Measurements from ENCODE around the gene EFCAB6. TPM values are rescaled to one million over a fixed set of nuclear protein-coding genes. Genes with fewer than 3 reads are reported as not detected.

Gene EFCAB6
- total and polyA plus RNA-seq, 2 of the 4 experiments (the other 2 are of a cell fraction): 0.44 to 1.1 TPM

DNA sequence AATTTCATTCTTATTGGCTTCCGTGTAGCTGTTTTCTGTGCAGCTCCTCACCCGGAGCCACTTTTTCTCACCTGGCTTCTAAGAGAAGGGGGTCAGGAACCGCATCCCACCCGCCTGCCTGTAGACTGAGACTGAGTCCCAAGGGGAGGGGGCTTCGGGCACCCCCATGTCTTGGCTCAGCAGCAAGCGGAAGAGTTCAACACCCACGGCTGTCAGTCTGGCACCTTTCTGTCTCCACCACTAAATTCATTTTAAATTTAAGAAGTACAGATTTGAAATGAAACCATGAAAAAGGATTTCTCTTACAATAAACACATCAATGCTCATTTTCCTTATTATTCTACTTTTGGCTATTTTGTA lies 66.7 kb downstream of the EFCAB6 start:
- Histone ChIP-seq H3K36me3 (ENCODE audit: control insufficient read depth, insufficient read depth, low read length) (no peaks in the 10 kb centered on the region), H3K4me2 (ENCODE audit: low read depth, low read length) (no peak overlapping the region), H3K79me1 (ENCODE audit: low read depth in 1 of 2, low read length in 2 of 2) (no peaks in the 10 kb centered on the region), H2BK15ac (ENCODE audit: low read depth, low read length) (no peak overlapping the region), H4K91ac (ENCODE audit: insufficient read depth, low read depth, low read length) (no peak overlapping the region), H4K5ac (ENCODE audit: low read depth, low read length) (no peak overlapping the region), H3K9me1 (ENCODE audit: insufficient read depth, low read length) (no peaks in the 10 kb centered on the region; the same call in 1 of the 2 replicates), H2BK120ac (ENCODE audit: low read depth, low read length) (no peak overlapping the region), H3K18ac (ENCODE audit: low read depth, low read length) (no peak overlapping the region), H2AK9ac (replicated peaks; ENCODE audit: low read depth, low read length, poor library complexity) (no peak overlapping the region), H3K9ac (ENCODE audit: low read depth, low read length) (no peak overlapping the region), H2BK20ac (ENCODE audit: low read depth, low read length) (no peak overlapping the region), H2AK5ac (ENCODE audit: low read depth, low read length) (no peak overlapping the region), H3K4ac (ENCODE audit: low read depth, low read length) (no peak overlapping the region), H3K56ac (ENCODE audit: extremely low read depth, insufficient read depth, low read length) (no peak overlapping the region), H3K4me3 (ENCODE audit: insufficient read depth, low read depth, low read length) (no peak overlapping the region), H4K20me1 (ENCODE audit: insufficient read depth, low read length) (no peaks in the 10 kb centered on the region), H3K27ac (ENCODE audit: insufficient read depth, low read length) (no peak overlapping the region), H3K27me3 (ENCODE audit: control insufficient read depth, insufficient read depth, low read length) (peaks cover 29% of the 10 kb centered on the region), H4K8ac (ENCODE audit: low read depth in 2 of 2, low read length in 2 of 2) (no peak overlapping the region), H3K14ac (replicated peaks; ENCODE audit: low read depth, low read length) (no peak overlapping the region), H2BK5ac (ENCODE audit: low read depth, low read length, poor library complexity, severe bottlenecking) (no peak overlapping the region), H3K9me3 (ENCODE audit: control insufficient read depth, insufficient read depth, low read length) (no peaks in the 10 kb centered on the region), H2AFZ (replicated peaks; ENCODE audit: low read length, poor library complexity) (no peak overlapping the region), H3K23ac (ENCODE audit: low read depth, low read length) (no peak overlapping the region), H3K4me1 (ENCODE audit: control insufficient read depth, insufficient read depth, low read length) (no peaks in the 10 kb centered on the region)
- TF ChIP-seq MAFK (IDR thresholded peaks at IDR 0.05; ENCODE audit: low read depth, low read length) (no peak), RAD21 (IDR thresholded peaks at IDR 0.05; ENCODE audit: low read length) (no peak), RFX5 (IDR thresholded peaks at IDR 0.05; ENCODE audit: low read depth, low read length) (no peak), FOS (IDR thresholded peaks at IDR 0.05; ENCODE audit: low read depth, low read length) (no peak), SMC3 (IDR thresholded peaks at IDR 0.05; ENCODE audit: low read depth, low read length) (no peak), NFE2L2 (IDR thresholded peaks at IDR 0.05; ENCODE audit: low read depth, low read length) (no peak), MXI1 (IDR thresholded peaks at IDR 0.05; ENCODE audit: borderline replicate concordance, low read depth, low read length) (no peak), MAZ (IDR thresholded peaks at IDR 0.05; ENCODE audit: borderline replicate concordance, low read depth, low read length) (no peak), POLR2A (IDR thresholded peaks at IDR 0.05; ENCODE audit: low read depth, low read length) (no peak)
- TF ChIP-seq, protein P1, sequence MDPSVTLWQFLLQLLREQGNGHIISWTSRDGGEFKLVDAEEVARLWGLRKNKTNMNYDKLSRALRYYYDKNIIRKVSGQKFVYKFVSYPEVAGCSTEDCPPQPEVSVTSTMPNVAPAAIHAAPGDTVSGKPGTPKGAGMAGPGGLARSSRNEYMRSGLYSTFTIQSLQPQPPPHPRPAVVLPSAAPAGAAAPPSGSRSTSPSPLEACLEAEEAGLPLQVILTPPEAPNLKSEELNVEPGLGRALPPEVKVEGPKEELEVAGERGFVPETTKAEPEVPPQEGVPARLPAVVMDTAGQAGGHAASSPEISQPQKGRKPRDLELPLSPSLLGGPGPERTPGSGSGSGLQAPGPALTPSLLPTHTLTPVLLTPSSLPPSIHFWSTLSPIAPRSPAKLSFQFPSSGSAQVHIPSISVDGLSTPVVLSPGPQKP (IDR thresholded peaks at IDR 0.05; ENCODE audit: borderline replicate concordance, low read depth, low read length): no peak
- TF ChIP-seq, protein P2, sequence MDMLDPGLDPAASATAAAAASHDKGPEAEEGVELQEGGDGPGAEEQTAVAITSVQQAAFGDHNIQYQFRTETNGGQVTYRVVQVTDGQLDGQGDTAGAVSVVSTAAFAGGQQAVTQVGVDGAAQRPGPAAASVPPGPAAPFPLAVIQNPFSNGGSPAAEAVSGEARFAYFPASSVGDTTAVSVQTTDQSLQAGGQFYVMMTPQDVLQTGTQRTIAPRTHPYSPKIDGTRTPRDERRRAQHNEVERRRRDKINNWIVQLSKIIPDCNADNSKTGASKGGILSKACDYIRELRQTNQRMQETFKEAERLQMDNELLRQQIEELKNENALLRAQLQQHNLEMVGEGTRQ (IDR thresholded peaks at IDR 0.05; ENCODE audit: low read depth, low read length): no peak
- DNase-seq (no peak), ATAC-seq (ENCODE audit: low read depth) (no peak)
- ChIA-PET CTCF (no interaction called here), POLR2A (ENCODE audit: unreplicated experiment) (interaction anchor here (0.6 kb wide), 1 partner anchor 197 kb away, joined by 10 read pairs; no protein-coding TSS in a partner anchor)
- in situ Hi-C loops (cut with MboI; ENCODE audit: low sequenced_read_pairs): no loop called here
- dilution Hi-C loops (cut with HindIII; ENCODE audit: low sequenced_read_pairs, unreplicated experiment): no loop called here
- intact Hi-C loops (cut with micrococcal nuclease): no loop called here
- no TSS peak for BruUV-seq (replicated peaks)
- WGBS, 2 experiments (ENCODE audit: extremely low coverage in 2 of 2, insufficient read length in 1 of 2): 80% methylated on average over 1 of the region's 7 CpGs; no CpG with 5 or more reads in 1 of the 2 experiments
